HG03025 (cell line): ENCODE measurements around the gene WNK2.

Experiments used
- ATAC-seq: cut with Tn5 transposase; IDR thresholded peaks from one replicate; pipeline ENCODE4 v1.9.1; 2021; ENCODE audit warnings: mild to moderate bottlenecking, moderate library complexity; ENCODE audit not compliant: unreplicated experiment, low FRiP score

WNK2 gene

DNA sequence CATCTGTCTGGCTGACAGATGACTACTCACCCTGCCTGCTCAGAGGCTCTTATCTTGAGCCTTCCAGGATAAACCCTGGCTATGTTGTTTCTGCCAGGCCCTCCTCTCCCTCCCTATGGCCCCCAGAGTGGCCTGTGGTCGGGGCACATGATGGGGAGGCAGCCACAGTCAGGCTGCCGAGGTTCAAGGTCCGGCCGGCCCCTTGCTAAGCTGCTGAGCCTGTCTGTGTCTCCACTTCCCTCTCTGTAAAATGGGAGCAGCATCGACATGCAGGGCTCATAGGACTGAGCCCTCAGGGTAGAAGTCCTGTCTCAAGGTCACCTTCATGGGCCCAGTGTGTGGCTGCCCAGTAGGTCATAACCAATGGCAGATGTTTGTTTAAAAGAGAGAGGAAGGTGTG is 28.5 kb downstream of the WNK2 start:
- no peak for ATAC-seq

DNA sequence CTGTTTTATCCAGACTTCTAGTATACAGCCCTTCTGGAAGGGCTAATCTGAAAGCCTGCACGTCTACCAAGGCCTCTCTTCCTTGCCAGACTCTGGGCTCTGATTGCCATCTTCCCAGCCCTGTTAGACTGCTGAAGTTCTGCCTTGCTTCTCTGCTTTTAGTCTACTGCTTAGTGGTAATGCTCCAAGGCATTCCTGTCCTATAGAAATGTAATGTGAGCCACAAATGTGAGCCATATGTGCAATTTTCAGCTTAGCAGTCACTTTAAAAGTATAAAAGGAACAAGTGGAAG is 32.1 kb downstream of the WNK2 start:
- ATAC-seq = no peak

DNA sequence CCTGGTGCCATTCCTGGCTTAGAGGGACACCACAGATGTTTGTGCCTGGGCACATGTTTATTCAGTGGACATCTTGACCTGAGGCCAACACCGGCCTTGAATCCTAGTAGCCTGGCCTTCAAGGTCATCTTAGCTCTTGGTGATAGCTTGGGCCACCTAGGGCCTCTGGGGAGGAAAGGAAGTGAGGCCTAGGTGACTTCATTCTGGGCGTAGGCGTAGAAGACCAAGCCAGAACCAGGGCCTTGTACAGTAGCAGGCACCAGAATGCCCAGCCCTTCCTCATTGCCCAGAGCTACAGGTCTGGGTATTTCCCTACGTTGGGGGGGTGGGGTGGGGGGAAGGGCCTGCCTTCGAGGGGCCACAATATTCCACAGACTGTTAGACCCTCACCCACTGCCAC is 33.8 kb downstream of the WNK2 start:
- no peak for ATAC-seq

DNA sequence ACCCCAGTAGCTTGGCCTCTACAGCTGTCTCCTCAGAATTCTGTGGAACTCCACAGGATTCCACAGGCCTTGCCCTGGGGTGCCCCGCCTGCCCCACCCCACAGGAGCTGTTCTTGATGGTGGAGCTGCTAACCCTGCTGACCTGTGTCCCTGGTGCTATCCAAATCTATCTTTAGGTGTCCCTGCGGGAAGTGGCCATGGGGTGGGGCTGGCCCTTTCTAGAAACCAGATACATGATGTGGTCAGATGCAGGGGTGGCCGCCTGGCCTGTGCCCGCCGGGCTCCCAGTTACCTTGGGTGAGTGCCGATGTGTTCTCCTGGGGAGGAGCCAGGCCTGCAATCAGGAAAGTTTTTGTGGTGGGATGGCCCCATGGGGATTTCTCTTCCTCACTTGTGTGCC is 34.2 kb downstream of the WNK2 start:
- no peak for ATAC-seq

DNA sequence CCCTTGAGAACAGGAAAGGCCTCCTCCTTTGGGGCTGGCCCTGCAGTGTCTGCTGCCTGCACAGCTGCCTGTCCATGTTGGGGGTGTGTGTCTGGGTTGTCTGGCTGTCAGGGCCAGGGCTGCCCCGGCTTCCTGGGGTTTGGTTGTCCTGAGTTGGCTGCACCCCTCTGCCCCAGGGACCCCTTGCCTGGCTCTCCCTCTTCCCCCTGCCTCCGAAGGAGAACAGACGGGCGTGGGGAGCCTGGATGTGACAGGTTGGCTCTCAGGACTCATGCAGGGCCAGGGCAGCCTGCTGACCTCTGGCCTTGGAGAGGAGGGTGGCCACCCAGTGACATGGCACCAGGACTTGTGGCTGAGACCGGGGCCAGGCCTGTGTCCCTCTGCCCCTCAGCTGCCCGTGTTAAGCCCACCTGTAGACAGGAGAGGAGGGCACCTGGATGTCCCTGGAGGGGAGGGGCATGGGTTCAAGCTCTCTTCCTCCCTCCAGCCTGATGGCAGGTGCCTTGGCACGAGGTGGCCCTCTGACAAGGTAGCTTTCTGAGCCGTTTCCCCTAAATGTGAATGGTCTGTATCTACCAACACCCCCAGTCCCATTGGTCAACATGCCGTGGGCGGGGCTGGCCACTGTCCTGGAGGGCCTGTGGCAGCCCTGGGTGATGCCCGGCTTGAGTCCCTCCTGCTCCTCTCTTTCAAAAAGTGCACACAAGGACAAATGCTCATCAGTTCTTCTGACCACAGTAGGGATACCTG is 34.9 kb downstream of the WNK2 start:
- ATAC-seq = no peak

DNA sequence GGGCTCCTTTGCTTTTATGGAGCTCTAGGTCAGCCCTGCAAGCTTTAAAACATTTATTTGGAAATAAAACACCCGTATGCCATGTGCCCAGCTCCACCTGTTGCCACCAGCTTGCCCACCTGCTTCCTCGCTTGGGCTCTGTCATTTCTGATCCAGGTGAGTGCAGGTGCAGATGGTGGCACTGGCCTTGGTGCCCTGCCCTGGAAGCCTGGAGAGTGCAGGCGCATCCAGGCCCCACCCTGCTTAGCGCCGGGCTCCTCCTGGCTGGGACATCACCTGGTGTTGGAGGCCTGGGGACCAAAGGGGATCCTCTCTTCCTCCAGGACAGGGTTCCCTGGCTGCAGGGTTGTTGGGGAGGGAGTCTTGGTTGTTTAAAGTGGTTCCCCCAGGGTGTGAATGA is 35.8 kb downstream of the WNK2 start:
- ATAC-seq = no peak

DNA sequence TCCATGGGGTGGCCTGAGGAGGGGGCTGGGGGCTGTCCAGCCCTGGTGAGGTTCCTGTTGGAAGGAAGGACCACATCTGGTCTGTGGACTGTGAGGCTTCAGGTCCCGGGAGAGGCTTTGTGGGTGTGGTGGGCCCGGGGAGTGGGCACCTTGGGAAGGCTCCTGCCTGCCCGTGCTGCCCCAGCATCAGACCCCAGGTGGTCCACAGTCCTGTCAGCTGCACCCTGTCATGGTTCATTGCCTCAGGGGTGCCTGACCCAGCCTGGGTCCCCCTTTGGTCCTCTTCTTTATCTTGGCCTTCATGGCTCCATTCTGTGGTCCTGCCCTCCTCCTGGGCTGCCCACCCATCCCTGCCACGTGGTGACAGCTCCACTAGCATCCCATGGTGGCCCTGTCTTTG is 36.7 kb downstream of the WNK2 start:
- no peak for ATAC-seq

DNA sequence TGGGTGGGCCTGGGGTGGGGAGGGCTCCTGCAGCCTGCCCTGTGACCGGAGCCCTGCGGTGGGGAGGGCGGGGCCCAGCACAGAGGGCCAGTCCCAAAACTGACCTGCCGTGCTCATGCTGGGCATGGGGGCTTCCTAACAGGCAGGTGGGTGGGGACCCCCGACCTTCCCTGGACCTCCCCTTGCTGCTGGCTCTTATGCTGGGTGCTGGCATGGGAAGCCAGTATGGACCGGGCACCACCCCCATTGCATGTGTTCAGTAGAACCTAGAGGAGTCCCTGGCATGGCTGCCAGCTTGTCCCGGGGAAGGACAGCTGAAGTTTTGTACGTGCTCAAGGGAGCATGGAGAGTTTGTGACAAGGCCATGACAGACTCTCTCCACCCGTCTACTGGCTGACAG is 37.1 kb downstream of the WNK2 start:
- no peak for ATAC-seq

DNA sequence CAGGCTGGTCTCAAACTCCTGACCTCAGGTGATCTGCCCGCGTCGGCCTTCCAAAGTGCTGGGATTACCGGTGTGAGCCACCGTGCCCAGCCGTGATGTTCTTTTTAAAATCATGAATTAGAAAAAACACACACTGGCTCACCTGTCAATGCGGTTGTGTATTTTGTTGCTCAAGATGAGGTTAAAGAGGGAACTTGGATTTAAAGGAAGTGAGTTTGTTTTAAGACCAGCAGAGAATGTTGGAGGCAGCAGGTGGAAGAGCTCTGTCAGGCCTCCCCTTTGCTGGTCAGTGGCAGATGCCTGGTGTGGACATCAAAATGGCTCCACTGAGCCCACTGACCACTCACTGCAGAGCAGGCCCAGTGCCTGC is 38.9 kb downstream of the WNK2 start:
- no peak for ATAC-seq

DNA sequence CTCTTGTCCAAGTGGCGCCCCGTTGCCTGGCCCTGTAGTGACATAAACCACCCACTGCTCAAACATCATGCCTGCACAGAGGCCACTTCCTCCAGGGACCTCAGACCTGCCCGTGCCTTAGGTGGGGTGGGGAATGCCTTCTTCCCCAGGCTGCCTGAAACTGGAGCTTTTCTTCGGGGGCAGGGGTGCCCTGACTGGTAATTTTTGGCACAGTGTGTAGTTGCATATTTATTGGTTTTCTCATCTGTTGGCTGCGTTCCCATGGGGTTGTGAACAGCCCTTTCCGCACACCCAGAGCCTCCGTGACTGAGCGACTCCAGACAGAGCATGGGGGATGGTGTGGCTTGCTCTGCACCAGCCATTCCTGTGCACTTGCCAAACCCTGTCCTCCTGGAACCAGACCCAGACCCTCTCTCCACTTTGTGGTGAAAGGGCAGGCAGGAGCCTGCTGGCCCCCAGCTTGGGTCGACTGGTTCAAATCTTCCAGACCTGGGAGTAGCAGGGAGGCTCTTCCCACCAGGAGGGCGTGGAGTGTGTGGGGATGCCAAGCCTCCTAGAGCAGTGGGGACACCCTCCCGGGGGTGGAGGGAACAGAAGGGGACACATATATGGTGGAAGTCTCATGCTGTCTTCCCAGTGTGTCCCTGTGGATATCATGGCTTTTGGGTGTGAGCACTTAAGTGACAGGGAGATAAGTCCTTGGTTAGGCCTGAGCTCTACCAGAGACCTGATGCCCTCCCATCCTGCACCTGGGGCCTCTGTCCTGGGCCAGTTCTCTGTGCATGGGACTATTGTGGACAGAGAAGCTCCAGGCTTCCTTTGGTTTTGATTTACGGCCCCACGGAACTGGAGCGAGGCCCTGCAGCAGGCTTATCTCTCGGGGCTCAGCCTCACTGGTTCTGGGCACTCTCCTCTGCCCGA is 39.6 kb downstream of the WNK2 start:
- no peak for ATAC-seq

DNA sequence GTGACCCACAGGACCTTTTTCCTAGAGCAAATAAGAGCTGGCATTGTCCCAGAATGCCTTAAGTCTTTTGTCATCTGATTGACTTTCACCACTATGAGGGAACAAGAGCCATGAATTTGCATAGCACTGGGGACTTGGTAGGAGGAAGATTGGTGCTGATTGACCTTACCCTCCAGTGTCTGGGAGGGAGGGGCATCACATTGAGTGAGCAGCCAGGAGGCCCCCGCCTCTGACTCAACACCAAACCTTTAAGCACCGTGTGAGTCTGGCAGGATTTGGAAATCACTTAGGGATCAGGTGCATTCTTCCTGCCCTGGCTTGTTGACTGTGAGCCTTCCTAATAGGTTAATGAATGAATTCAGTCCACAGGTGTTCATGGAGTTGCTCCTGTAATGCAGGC is 40.7 kb downstream of the WNK2 start:
- ATAC-seq = no peak

DNA sequence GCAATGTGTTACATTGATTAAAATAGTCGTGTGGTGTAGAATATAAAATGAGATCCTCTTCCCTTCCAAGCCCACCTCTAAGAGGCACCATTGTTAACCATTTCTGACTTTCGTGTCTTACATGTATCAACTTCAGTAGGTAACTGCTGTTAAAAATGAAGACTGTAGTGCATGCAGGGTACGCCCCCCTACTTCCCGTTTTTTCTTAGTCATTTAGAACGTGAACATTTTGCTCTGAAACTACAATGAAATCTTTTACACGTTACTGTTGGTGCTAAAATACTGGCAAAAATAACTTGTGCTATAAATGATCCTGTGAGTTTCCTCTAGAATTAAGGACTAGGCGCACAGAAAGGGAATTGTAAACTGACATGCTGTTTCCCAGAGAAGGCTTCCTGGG is 41.5 kb downstream of the WNK2 start:
- no peak for ATAC-seq

DNA sequence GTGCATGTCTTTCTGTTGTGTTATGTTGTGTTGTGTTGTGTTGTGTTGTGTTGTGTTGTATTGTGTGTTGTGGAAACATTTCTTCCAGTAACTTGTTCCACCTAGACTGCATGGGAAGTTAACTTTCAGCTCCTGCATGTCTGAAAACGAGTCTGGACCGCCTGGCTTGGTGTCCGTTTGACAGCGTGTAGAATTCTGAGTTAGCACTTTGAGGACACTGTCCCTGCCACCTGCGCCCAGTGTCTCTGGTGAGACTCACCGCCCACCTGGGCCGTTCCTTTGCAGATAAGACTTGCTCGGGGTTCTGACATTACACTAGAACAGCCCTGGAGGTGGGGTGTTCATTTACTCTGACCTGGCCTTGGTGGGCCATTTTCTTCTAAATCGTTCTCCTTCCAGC is 42.0 kb downstream of the WNK2 start:
- no peak for ATAC-seq

DNA sequence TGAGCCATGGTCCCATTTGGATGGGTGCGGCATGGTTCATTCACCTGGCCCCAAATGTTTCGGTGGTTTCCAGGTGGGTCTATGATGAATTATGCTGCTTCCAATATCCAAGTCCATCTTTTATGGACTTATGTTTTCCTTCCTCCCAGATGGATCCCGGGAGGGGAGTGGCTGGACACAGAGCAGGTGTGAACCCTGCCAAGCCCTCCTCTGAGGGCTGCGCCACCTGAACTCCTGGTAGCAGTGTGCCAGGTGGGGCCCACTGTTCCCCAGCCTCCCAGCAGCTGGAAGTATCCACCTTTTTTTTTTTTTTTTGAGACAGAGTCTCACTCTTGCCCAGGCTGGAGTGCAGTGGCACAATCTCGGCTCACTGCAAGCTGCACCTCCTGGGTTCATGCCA is 42.9 kb downstream of the WNK2 start:
- ATAC-seq = no peak

DNA sequence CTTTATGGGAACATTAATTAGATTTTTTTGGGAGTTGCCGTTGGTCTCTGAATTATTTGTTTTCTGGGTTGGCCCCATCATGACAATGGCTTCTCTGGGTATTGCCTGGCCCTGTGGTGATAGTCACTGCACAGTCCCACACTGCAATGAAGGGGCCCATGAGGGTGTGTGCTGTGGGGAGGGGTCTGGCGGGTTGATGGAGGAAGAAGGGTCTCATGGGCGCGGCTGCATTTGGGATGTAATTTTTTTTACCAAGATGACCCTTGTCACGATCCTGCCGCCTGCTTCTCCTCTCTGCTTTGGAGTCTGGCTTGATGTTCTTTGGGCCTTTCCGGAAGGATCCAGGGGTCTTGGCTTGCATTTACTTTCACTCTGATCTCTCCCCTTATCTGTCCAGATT is 44.1 kb downstream of the WNK2 start:
- no peak for ATAC-seq

DNA sequence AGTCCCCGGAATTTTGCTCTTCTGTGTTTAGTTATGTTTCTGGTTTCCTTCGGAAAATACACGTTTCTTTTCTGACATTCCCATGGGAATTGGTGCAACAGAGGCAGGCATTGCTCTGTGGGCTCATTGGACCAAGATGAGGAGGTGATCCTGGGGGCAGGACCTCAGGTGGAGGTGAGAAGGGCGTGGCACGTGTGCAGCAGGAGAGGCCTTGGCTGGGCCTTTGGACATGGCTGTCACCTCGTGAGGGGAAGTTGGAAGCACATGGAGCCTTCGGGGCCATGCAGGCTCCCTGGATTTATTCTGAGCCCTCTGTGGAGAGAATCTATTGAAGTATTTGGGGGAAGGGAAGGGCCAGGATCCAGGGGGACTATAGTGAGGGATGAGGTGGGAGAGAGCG is 44.5 kb downstream of the WNK2 start:
- ATAC-seq = no peak

DNA sequence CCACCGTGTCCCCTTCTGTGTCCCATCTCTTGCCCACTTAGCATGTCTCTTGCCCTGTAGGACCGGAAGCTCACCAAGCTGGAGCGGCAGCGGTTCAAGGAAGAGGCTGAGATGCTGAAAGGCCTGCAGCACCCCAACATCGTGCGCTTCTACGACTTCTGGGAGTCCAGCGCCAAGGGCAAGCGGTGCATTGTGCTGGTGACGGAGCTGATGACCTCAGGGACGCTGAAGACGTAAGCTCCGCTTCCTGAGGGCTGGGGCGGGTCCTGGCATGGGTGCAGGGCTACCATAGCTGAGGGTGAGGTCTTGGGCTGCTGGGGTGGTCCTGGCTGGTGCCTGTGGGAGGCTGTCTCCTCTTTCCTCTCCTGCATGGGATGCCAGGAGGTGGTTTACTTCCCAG is 45.7 kb downstream of the WNK2 start:
- ATAC-seq = no peak

DNA sequence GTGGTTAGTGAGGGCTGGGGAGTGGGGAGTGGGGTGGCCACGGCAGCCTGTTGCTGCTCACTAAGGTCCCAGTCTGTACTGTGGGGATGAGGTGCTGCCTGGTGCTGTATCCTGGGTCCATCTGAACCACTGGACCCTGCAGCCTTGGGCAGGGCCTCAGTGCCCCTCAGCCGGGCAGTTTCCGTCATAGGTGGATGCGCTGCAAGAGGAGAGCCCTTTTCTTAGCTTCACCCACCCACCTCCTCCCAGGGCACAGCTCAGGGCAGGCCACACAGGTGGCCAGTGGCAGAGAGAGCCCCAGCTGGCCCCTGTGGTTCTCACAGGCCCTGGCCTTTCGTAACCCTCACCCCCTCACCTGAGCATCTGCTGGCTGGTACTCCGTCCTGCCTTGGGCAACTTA is 46.2 kb downstream of the WNK2 start:
- no peak for ATAC-seq

DNA sequence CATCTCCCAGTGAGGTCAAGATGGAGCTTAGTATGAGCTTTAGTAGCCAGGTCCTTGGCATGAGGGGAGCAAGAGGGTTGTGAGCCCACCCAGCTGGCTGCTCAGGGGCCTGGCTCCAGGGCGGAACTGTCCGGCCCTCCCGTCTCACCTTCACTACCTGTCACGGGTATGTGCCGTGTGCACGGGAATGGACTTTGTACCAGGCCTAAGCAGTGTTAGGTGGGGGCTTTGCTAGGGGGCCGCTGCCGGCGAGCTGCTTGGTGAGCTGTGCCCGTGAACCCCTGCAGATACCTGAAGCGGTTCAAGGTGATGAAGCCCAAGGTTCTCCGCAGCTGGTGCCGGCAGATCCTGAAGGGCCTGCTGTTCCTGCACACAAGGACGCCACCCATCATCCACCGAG is 46.7 kb downstream of the WNK2 start:
- no peak for ATAC-seq

DNA sequence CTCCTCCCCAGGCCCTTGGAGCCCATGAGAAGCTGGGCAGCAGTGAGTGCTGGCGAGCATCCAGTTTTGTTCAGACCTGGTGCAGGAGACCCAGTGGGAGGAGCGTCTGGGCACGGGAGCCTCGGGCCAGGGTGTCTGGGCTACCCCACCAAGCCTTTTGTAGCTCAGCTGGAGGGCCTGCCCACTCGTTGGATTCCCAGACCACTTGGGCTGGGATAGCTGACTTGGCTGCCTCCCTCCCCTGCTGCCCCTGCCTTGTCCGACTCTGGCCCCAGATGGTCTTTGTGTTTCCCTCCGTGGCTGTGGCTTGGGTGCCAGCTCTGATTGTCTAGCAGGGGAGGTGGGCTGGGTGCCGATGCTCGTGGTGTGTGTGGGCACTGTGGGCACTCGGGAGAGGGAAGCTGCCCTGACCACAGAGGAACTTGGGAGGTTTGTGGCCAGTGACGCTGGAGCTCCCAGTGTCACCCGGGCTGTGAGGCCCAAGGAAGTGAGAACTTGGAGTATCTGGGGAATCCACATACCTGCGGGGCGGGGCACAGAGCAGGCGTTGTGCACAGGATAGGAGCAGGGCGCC is 47.3 kb downstream of the WNK2 start:
- no peak for ATAC-seq

DNA sequence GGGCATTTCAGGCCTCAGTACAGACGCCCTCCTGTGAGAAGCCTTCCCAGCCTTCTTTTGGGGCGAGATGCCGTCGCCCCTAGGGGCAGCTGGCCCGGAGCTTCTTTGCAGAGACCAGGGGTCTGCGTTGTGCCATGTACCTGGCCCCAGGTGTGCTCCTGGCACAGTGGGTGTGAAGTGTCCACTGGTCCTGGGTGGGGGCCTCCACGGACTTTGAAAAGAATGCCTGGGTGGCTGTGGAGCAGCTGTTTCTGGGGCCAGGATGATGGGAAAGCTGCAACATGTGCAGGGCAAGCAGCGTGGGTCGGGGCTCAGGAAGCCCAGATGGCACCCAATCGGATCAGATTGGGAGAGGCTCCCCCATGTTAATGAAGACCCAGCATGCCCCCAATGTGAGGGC is 47.8 kb downstream of the WNK2 start:
- no peak for ATAC-seq

DNA sequence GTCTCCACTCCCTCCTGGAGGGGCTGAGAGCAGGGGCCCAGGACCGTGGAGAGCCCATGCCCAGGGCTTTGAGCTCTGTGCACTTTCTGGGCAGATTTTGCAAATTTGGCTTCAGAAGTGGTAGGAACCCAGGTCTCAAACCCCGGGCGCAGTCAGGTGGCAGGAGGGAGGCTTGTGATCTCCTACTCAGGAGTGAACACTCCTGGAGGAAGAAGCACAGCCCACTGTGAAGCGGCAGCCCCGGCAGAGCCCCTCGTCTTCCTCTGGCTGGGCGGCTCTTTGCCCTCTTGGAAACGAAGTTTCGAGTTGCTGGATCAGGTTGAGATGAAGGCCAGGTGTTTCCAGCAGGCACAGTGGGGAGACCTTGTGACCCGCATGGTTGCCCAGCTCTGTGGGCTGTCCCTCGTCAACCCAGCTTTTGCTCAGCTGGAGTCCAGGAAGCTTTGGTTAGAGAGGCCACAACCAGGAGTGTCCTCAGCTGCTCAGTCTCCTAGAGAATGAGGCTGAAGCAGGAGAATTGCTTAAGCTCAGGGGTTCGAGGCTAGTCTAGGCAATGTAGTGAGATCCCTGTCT is 48.5 kb downstream of the WNK2 start:
- ATAC-seq = no peak
